Stimulated activated CD4-positive, alpha-beta T cell treated with anti-CD3 and anti-CD28 coated beads, Interleukin-12 subunit alpha, Interleukin-12 subunit beta, amount 100 ng/mL, for 24 hours (primary cell): ENCODE measurements around the gene PRTN3.
"Not testable (repeated sequence)": the region's sequence is repeated elsewhere in the genome, so short reads cannot be mapped to it uniquely, and the experiment has no call there.

Experiments
- DNase-seq, 2 experiments: peaks; one replicate each; pipeline ENCODE4 v3.0.0-alpha.2; 2020; ENCODE audit warnings: low read depth in 2 of 2

Gene PRTN3

GRCh38 chr19:881385-882071 lies 40.7 kb downstream of the PRTN3 start:
- DNase-seq = no peak

GRCh38 chr19:882871-883497 lies 42.2 kb downstream of the PRTN3 start:
- no peak for DNase-seq

- DNase-seq = no peak
Observed at GRCh38 chr19:883661-884211, 42.9 kb downstream of the PRTN3 start.

GRCh38 chr19:884420-885211 lies 43.8 kb downstream of the PRTN3 start:
- no peak for DNase-seq

DNA sequence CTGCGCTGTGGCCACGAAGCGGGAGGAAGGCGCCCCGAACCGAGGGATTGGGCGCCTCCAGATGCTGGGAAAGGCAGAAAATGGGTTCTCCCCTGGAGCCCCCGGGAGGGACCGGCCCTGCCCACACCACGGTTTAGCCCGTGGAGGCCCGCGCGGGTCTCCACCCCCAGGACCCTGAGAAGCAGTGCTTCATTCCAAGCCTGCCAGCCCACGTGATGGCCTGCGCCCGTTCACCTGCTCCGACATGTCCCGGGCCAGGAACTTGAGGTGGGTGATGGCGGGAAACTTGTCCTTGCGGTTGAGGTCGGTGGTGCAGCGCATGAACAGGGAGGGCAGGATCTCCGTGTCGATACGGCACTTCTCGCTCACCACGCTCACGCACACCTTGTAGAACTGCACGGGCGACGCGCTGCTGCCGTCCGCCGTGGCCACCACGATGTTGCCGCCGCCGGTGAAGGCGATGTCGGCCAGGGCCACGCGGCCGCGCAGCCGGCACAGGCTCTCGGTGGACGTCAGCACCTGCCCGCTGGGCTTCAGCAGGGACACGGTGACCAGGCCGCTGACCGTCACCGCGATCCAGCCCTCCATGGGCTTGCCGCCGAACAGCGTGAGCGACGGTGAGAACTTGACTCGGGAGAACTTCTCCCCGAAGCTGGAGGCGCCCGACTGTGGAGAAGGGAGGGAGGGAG lies 44.9 kb downstream of the PRTN3 start:
- DNase-seq = no peak

GRCh38 chr19:887072-887471 lies 46.3 kb downstream of the PRTN3 start:
- DNase-seq = no peak

DNA sequence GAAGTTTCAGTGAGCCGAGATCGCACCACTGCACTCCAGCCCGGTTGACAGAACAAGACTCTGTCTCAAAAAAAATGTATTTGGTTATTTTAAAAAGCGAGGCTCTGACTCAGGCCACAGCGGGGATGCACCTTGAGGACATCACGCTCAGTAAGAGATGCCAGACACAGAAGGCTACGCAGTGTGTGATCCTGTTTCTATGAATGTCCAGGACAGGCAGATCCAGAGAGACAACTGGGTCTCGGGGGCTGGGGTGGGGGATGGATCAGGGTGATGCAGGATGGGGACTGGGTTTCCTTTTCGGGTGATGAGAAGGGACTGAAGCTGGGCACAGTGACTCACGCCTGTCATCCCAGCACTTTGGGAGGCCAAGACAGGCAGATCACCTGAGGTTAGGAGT lies 46.8 kb downstream of the PRTN3 start:
- no peak for DNase-seq

DNA sequence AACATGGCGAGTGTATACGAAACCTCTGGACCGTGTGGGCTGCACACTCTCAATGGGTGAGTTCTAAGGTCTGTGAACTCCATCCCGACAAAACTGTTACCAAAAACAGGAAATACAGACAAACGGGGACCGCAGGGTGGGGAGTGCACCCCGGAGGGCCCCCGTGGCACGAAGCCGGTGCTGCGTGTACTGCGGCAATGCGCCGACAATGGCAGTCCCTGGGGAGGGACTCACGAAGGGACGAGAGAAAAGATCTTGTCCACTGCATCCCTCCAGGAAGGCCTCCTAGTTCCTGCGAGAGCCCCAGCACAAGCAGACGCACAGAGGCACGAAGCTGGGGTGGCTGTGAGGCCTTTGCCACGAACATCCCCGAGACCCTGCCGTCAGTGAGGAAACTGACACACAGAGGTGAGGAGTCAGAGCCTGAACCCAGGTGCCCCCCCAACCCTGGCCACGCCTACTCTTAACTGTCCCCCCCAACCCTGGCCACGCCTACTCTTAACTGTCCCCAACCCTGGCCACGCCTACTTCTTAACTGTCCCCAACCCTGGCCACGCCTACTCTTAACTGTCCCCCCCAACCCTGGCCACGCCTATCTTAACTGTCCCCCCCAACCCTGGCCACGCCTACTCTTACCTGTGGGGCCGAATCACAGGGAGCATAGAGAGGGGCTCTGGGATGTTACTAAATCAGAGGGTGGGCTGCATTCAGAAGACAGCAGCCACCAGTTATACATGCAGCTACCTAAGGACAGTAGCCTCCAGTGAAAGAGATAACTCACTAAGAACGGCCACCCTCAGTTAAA lies 48.0 kb downstream of the PRTN3 start:
- DNase-seq = no peak

DNA sequence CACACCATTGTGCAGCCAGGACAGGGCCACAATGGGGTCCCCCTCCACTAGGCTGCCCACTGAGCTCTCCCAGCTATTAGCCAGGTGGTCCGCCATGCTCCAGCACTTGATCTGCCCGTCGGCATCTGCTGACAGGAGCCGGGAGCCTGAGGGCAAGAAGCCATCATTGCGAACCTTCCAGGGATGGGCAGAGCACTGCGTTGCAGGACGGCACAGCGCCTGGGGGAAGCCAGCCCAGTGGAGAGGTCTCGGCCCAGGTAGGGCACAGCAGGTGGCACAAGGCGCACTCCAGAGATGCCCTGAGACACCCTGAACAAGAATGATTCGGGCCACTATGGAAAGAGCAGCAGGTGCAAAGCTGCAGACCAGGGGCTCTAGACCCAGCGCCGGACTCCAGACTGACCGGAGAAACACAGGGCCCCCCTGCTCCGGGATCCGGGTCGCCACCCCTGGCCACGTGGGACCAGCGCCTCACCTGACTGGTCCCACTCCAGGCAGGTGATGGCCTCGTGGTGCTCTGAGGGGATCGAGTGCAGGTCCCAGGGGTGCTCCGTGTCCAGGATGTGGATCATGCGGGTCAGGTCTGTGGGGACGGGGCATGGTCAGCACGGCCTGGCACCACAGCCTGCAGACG lies 49.0 kb downstream of the PRTN3 start:
- DNase-seq = no peak

- no peak for DNase-seq
Observed at GRCh38 chr19:890831-891230, 50.0 kb downstream of the PRTN3 start.

DNA sequence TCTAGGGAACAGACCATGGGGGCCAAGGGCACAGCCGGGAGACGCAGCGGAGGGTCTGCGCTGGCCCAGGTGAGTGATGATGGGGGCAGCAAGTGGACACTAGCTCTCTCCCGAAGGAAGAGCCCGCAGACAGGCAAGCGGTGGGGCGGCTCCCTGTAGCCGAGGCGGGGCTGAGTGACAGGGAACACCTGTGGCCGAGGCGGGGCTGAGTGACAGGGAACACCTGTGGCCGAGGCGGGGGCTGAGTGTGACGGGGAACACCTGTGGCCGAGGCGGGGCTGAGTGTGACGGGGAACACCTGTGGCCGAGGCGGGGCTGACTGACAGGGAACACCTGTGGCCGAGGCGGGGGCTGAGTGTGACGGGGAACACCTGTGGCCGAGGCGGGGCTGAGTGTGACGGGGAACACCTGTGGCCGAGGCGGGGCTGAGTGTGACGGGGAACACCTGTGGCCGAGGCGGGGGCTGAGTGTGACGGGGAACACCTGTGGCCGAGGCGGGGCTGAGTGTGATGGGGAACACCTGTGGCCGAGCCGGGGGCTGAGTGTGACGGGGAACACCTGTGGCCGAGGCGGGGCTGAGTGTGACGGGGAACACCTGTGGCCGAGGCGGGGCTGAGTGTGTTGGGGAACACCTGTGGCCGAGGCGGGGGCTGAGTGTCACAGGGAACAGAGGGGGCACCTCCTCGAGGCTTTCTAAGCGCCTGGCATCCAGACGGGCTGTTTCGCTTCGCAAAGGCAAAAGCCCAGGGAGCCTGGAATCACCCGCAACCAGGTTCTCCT lies 50.8 kb downstream of the PRTN3 start:
- DNase-seq = not testable (repeated sequence)

DNA sequence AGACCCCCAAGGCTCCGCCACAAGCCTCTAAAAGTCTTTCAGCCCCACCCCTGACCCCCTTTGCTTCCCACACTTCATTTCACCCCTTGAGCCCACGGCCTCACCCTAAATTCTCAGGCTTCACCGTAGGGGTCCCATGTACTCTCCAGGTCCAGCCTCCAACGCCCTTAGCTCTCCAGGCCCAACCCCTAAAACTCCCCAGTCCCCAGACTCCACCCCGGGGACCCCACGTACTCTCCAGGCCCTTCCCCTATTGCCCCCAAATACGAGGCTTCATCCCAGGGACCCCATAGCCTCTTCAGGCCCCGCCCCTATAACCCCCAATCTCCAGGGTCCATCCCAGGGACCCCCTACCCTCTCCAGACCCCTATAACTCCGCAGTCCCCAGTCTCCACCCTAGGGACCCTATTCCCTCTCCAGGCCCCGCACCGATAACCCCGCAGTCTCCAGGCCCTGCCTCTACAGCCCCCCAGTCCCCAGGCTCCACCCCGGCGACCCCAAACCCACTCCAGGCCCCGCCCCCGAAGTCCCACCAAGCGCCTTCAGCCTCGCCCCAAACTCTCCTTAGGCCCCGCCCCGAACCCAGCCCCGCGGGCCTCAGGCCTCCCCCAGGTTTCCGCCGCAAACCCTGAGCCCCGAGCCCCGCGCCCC lies 51.6 kb downstream of the PRTN3 start:
- DNase-seq = no peak

DNA sequence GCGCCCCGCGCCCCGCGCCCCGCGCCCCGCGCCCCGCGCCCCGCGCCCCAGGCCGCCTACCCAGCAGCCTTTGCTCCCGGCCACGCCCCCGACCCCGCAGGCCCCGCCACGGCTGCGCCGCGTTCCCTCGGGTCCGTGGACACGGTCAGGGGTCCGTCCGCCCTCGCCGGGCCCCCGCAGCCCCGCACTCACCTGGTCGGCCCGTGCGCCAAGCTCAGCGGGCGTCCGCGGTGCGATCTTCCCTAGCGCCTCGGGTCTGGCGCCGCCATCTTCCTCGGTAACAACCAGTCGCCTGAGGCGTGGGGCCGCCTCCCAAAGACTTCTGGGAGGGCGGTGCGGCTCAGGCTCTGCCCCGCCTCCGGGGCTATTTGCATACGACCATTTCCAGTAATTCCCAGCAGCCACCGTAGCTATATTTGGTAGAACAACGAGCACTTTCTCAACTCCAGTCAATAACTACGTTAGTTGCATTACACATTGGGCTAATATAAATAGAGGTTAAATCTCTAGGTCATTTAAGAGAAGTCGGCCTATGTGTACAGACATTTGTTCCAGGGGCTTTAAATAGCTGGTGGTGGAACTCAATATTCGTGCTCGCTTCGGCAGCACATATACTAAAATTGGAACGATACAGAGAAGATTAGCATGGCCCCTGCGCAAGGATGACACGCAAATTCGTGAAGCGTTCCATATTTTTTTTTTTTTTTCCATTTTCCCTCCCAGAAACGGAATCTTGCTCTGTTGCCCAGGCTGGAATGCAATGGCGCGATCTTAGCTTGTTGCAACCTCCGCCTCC lies 52.3 kb downstream of the PRTN3 start, which contains the start of the genes MED16 and RNU6-9:
TSS of gene MED16 (minus strand) at position 294 of the 796 bp plus-strand sequence. CDS start 2,056 bp downstream, outside the sequence.
TSS of gene RNU6-9 (plus strand) at position 591 of the 796 bp plus-strand sequence.
- DNase-seq = peak; percentile 74 to 83

DNA sequence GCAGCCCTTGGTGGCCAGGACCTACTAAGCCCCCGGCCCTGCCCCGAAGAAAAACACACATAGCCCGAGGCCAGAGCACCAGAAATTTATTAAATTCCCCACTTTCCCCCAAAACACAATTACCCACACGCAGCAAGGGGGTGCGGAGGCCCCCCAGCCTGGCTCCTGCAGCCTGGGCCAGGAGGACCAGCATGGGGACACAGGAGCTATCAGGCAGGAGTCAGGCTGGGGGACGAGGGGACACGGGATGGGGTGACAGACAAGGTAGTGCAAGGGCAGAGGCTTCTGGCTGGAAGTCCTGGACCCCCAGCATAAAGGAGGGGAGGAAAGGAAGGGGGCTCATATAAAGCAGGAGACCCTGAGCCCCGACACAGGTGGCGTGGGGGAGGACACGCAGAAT lies 55.6 kb downstream of the PRTN3 start:
- no peak for DNase-seq

GRCh38 chr19:896999-897398 lies 56.2 kb downstream of the PRTN3 start:
- no peak for DNase-seq

- DNase-seq = no peak
Observed at GRCh38 chr19:897442-898039, 56.7 kb downstream of the PRTN3 start.
